NCI-H82 (cell line): ENCODE results near the gene ASB4.
"Not testable (repeated sequence)": the region's sequence is repeated elsewhere in the genome, so short reads cannot be mapped to it uniquely, and the experiment has no call there.

Source experiments
- DNase-seq: peaks from one replicate; lab custom pipeline; 2025; lab: John Stamatoyannopoulos, UW

Gene ASB4, protein sequence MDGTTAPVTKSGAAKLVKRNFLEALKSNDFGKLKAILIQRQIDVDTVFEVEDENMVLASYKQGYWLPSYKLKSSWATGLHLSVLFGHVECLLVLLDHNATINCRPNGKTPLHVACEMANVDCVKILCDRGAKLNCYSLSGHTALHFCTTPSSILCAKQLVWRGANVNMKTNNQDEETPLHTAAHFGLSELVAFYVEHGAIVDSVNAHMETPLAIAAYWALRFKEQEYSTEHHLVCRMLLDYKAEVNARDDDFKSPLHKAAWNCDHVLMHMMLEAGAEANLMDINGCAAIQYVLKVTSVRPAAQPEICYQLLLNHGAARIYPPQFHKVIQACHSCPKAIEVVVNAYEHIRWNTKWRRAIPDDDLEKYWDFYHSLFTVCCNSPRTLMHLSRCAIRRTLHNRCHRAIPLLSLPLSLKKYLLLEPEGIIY

DNA sequence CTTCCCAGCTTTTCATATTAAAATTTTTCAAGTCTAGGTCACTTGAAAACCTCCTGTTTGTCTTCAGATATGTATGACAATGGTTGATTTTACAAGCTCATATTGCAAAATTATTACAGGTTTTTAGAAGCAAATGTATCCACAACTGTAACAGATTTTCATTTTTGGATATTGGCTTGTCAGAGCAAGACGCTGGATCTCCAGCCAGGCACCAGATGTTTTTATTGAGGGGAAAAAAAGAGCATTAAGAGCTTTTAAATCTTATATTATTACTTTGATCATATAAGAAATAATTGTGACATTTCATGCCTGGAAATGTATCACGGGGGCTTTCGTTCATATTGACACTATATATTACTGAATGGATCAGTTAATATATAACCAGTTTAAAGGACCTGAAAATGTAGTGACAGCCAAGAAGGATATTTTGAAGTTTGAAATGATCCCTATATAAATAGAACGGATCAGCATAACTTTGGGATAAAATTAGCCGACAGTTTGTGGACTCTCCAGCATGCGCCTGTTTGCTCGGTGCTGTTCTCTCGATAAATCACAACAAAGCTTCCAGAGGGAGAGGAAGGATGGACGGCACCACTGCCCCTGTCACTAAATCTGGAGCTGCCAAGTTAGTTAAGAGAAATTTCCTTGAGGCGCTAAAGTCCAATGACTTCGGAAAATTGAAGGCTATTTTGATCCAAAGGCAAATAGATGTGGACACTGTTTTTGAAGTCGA is at the start of gene ASB4:
Gene ASB4, plus strand, starts transcription at position 553 of the 733 bp plus-strand sequence. Its CDS starts 29 bp downstream, at position 582.
- DNase-seq: no peak

DNA sequence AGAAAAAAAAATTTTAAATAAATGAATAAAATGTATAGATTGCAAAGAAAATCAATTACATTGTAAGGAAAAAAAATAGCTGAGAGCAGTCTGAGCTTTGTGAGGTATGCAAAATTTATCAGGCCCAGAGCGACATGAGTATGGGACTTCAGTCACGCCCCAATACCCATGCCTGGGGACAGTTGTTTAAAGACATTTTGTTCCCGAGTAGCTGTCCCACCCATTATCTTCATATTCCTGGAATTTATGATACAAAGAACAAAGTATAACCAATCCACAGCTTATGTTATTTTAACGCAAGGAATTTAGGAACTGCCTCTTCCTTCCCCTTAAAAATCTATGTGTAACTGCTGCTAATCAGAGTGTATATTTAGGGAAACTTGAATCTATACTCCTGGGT is 49.3 kb upstream of the ASB4 start:
- DNase-seq: no peak

DNA sequence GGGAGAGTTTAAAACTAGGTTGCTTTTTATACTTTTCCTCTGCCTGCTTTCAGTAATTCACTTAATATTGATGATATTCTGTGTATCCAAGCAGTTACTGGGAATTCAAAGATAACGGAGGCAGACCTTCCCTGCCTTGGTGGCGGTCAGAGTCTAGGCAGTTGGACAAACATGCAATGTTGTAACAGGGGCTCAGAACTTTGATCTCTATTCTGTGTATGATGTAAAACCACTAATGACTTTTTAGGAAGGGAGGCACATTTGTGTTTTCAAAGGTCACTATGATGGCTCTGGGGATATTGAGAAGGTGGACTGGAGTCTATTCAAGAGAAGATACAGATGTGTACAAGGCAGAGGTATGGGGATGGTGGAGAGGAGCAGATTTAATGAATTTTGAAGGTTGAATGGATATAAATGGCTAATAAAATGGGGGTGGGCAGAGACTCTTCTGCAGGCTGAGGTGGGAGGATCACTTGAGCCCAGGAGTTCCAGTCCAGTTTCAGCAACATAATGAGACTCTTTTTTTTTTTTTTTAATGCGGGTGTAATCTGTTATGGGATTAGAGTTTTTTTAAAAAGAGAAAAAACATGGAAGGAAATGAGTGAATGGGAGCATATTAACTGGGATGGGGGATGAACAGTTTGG is 45.2 kb upstream of the ASB4 start:
- DNase-seq: no peak

DNA sequence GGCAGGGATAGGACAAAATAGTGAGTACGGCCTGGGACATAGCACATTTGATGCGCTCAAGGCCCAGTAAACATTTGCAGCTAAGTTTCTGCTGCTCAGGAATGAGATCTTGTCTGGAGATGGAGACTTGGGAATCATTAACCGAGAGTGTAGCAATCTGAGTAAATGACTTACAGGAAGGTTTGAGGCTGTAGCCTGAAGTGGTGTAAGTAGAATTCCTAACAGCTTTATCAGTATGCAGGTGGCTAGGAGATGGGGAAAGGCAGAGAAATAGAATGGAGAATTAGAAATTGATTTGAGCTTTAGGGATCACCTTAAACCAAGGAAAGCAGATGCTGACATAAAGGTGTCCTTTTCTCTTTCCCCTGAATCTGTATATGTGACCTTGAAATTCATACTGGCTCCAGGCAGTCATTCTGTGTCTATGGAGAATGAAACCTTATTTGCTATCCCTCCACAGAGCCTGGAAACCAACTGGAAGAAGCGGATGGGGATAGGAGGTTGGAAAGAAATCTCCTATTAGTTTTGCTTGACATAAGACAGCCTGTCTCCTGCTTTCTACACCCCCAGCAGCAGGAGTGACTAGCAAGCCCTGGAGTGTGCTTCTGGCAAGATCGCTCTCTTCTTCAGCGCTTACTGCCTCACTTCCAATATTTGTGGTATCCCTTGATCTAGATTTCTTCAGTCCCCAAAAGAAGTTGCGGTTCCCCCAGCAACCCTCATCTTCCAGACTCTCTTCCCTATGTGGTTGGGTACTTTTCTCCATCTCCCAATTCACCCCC is 44.5 kb upstream of the ASB4 start:
- DNase-seq: no peak

DNA sequence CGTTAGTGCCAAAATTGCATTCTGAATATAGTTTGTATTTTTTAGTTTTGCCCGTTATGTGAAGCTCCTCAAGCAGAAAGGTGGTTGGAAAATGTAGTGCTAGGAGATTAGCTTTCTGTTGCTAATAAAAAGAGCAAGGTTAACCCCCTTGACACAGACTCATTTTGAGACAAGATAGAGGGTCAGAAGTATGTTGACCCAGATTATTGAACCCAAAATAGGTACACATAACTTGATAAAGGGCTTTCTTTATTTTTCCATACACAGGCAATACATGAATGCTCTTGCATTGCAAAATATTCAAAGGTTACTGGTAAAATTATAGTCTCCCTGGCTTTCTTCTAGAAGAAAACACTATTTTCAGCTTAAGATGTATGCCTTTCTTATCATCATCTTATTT is 40.9 kb upstream of the ASB4 start:
- DNase-seq: no peak

DNA sequence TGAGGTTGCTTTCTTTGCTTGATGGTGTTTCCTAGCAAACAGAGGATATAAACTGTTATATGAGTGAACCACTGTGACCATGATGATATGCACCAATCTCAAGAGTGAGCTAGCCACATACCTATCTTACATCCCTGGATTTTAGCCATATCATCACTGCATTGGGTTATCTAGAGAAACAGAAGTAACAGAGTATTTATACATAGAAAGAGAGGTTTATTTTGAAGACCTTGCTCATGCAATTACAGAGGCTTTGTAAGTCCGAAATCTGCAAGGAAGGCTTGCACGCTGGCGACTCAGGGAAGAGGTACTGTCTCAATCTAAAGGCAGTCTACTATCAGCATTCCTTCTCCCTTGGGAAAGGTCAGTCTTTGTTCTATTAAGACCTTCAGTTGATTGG is 39.1 kb upstream of the ASB4 start:
- DNase-seq: no peak

DNA sequence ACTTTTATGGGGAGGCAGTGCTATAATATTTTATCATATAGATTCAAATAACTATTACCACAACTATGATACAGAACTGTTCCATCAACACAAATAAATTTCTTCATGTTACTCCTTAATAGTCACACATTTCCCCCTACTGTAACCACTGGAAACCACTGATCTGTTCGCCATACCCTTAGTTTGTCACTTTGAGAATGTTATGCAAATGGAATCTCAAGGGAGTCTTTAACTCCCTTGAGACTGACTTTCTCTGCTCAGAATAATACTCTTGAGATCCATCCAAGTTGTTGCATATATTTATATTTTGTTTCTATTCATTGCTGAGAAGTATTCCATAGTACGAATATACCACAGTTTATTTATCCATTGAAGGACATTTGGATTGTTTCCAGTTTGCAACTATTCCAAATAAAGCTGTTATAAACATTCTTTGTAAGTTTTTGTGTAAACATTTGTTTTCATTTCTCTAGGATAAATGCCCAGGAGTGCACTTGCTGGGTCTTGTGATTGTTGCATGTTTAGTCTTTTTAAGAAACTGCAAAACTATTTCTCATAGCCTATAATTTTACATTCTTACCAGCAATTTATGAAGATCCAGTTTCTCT is 31.2 kb upstream of the ASB4 start:
- no peak for DNase-seq

DNA sequence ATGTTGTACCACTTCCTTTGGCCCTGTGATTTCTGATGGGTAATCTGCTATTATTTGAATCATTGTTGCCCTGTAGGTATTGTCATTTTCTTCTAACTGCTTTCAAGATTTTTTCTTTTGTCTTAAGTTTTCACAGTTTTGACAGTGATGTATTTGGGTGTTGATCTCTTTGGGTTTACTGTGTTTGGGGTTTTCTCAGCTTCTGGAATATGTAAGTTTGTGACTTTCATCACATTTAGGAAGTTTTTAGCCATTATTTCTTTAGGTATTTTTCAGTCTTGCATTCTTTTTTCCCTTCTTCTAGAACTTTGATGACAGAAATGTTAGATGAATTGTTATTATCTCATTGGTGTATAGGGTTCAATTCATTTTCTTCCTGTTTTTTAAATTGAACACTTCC is 27.8 kb upstream of the ASB4 start:
- DNase-seq: no peak

DNA sequence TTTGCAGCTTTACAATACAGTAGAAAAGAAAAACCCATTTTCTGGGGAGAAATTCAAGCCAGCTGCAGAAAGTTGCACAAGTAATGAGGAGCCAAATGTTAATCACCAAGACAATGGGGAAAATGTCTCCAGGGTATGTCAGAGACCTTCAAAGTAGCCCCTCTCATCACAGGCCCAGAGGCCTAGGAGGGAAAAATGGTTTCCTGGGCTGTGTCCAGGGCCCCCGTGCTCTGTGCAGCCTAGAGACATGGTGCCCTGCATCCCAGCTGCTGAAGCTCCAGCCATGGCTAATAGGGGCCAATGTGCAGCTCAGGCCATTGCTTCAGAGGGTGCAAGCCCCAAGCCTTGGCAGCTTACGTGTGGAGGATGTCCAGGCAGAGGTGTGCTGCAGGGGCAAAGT is 25.1 kb upstream of the ASB4 start:
- DNase-seq: not testable (repeated sequence)

DNA sequence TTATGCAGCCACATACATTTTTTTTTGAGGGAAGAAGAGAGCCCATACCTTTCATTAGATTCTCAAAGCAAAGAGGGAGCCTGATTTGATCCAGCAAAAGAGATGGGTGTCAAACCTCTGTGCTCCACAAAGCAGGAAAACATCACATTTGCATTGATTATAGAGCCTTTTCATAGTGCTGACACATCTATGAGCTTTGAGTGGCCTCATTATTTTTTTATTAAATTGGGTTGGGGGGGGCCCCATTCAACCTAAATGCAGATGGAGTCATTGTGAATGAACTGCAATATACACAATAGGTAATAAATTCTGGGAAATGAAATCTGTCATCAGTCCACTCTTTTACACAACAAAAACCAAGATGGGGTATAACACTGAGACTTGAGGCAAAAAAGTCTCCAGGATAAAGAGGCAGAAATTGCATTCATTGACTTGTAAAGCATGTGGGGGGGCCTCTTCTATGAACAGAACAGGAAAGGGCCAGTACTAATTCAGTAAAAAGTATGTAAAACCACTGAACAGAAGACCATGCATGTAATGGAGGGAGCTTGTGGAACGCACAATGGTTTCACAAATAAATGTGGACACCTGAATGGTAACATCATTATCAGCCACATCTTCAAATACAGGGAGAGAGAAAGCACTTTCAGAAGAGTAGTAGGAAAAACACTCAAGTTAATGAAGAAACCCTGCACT is 17.7 kb upstream of the ASB4 start:
- no peak for DNase-seq

DNA sequence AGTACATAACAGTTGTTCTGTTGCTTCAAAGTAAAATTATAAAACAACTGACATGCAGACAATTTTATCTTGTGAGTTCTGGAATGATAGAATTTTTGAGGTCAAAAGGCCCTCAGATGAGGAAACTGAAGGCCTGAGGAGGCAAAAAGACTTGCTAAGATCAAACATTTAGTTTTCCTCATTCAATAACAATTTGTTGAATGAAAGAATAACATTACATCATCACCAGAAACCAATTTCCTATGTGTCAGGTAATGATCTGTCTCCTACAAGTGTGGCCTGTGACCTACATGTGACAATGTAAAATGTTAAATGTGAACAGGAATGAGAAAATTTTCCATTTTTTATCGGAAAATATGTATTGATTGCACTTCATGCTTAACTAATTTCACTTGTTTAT is 16.6 kb upstream of the ASB4 start:
- no peak for DNase-seq

DNA sequence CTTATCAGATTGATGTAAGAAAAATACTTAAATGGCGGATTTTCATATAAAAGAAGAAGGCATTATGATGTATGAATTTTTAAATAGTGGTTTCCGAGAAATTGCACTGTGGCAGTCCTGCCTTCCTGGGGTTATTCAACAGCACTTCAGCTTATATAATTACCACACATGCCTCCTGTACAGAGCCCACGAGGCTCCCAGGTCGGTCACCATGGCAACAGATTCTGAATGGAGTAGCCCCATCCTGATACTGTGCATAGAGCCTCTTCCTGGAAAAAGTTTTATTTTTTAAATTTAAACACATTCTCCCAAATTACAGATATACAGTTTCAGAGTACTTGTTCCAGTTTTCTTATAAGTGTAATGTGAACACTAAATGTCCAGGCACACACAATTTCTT is 15.9 kb upstream of the ASB4 start:
- DNase-seq: peak; percentile 64

DNA sequence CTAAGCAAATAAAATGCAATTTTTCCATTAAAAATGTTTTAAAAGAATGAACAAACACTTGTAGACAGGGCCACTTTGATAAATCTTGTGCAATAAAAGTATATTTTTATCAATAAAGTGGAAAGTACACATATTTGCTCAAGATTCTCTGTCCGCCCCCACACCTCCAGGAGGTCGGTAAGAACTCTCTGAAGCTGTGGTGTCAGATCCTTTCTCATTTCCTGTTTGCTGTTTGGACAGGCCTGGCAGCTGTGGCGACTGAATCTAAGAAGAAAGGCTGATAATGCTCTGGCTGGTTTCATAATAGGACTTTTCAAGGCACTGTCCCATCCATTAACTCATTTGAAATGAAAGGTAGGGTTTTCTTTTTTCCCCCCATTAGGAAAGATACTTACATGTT is 15.3 kb upstream of the ASB4 start:
- peak; percentile 9 for DNase-seq

DNA sequence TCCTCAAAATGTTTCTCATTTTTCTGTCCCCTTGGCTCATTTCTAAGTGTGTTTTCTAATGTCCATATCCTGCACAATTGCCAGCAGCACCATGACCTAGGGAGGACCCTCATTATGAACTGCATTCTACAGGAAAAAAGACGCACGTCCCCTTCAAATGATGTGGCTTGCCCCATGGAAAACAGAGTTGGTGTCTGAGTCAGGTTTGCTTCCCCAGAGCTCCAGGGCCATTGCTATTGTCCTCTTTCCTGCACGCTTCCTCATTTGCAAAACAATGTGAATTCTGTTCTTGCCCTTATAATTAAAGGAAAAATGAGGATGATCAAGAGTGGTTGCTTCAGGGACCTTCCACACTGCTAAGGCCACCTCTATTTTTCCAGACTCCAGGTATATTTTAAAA is 14.7 kb upstream of the ASB4 start:
- no peak for DNase-seq

DNA sequence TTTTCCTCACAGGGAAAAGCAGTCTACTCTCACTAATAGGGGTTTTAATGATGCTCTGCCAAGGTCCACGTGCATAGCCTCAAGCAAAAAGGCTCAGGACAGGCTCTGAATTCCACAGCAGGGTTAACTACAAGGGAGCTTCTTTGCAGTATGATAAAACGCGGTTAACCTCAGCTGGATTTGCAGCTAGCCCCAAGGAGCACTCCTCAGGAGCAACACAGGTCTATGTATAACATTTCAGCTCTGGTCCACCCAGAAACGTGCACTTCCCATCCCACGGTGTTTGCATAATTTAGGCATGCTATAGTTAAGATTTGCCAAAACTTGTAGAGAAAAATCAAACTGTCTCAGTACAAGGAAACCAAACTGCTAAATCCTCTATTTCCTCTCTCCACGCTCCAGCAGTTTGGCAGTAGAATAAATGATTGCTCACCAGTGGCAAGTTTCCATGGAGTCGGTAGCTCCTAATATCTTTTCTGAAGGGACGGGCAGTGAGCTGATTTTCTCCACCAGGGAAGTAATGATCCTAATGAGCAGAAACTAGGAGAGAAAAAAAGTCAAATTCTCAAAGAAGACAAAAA is 13.1 kb upstream of the ASB4 start:
- DNase-seq: no peak

DNA sequence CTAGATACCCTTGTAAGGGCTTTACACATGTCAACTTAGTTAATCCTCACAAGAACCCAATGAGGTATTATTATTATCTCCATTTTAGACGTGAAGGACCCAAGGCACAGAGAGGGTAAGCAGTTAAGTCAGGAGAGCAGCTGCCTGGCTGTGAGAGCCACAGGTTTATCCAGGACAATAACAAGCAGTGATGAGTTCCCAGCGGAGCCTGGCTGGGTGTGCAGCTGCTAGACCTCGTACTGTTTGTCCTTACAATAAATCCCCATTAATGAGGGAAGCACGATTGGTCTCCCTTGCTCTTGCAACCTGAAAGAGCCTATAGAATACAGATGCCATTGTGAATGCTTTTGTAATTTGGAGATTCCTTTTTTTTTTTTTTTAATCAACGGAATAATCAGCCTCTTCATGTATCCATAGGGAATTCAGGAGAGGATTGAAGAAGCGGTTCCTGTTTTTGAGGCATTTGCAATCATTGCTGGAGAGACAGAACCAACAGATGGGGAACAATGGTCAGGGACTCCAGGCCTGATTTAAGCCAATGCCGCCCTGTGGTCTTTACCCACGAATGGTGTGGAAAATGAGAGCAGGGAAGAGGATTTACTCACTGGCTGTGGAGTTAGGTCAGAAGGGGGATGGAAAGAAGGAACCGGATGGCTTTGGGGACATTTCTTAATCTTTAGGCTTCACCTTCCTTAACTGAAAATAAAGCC is 12.3 kb upstream of the ASB4 start:
- peak; percentile 87 for DNase-seq

DNA sequence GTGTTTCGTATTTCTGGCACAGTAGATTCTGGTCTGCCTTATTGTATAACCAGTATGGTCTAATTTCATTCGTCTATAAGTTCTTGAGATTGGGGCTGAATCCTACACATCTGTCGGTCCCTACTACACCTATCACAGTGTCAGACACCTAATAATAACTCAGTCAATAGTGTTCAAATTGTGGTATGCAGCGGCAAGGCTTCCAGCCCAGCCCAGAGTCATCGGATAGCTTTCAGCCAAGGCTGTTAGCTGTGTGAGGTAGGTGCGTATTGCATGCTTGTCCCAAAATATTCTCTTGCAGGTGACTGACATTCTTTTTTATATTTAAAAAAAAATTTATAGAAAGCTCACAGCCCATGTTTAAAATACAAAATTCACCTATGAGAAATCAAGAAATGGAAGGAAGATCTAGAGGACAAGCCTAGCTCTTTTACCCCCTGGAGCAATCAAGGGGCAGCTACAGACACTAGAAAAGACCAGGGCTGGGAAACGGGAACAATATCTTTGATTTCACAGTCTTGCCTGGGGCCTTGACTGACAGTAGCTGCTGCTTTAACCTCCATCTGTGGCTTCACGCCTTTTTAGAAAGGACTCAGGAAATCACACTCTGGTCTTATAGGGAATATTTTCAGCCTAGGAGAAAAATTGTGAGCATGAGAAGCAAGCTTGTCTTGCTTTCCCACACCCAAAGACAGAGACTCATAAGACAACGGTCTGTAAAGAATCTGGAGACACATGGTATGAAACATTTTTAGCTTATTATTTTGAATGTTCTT is 9.5 kb upstream of the ASB4 start:
- DNase-seq: no peak

DNA sequence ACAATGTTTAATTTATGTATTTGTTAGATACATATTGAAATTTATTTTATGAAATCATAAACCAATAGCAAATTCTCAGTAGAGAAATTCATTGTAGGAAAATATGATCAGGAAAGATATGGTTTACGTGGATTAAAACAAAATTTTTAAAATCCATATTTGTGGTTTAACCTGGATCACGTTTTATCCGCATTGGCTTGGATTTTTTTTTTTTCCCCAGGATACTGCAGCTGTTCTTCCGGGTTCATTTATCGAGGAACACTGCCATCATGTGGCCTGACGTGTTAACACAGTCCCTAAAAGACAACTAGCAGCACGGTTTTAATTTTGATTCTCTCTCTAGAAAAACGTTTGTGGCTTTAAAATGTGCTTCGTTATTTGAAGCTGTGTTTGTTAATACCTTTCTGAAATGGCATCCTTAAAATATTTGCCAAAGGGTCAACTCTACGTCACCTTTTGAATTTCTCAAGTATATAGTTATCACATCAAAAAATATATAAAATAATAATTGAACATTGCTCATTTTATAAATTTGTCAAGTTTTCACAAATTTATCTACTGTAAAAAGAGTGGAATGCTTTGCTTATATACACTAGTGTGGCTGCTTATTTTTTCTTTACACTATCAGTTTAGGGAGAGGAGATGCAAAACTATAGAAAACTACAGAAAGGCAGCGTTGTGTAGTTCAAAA is 8.7 kb upstream of the ASB4 start:
- DNase-seq: peak; percentile 85
